ENCODE results near the gene FBN1. TPM values are rescaled to one million over a fixed set of nuclear protein-coding genes. Genes with fewer than 3 reads are reported as not detected.

The FBN1 gene
- total RNA-seq, 1 donor from 2014 or later = 54.0 TPM

GRCh38 chr15:48501208-48501607, 144.3 kb downstream of the FBN1 start:
- Mint-ChIP-seq H3K27ac (ENCODE audit: unreplicated experiment) (no peak overlapping the region), H3K36me3 (ENCODE audit: low read depth, unreplicated experiment) (no peaks in the 10 kb centered on the region), H3K4me1 (ENCODE audit: unreplicated experiment) (no peaks in the 10 kb centered on the region), H3K4me3 (ENCODE audit: unreplicated experiment) (no peak overlapping the region), H3K27me3 (ENCODE audit: unreplicated experiment) (no peaks in the 10 kb centered on the region), H3K9me3 (ENCODE audit: unreplicated experiment) (no peaks in the 10 kb centered on the region)
- no peak for TF ChIP-seq CTCF (IDR thresholded peaks at IDR 0.05; ENCODE audit: unreplicated experiment)
- no peak for DNase-seq (ENCODE audit: low spot score)

DNA sequence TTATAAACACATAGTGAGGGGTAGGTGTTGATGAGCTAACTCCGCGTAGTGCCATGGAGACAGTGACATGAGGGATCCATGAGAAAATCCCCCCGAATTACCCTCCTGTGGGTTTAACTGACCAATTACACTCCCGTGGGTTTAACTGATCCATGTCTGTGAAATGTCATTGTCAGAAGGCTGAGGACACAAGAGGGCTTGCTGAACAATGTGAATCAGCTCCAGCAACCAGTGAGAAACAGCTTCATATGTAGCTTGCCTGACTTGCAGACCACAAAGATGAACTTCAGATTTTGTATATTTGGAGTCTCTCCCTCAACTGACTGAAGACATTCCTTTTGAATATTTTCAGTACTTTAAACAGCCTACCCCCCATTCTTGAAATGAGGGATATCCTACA, 144.9 kb downstream of the FBN1 start:
- no peaks in the 10 kb centered on the region for H3K4me1 Mint-ChIP-seq (ENCODE audit: unreplicated experiment)
- no peaks in the 10 kb centered on the region for H3K36me3 Mint-ChIP-seq (ENCODE audit: low read depth, unreplicated experiment)
- DNase-seq (ENCODE audit: low spot score) = no peak
- no peak overlapping the region for H3K27ac Mint-ChIP-seq (ENCODE audit: unreplicated experiment)
- no peaks in the 10 kb centered on the region for H3K9me3 Mint-ChIP-seq (ENCODE audit: unreplicated experiment)
- no peaks in the 10 kb centered on the region for H3K27me3 Mint-ChIP-seq (ENCODE audit: unreplicated experiment)
- TF ChIP-seq CTCF (IDR thresholded peaks at IDR 0.05; ENCODE audit: unreplicated experiment) = no peak
- H3K4me3 Mint-ChIP-seq (ENCODE audit: unreplicated experiment) = no peak overlapping the region

DNA sequence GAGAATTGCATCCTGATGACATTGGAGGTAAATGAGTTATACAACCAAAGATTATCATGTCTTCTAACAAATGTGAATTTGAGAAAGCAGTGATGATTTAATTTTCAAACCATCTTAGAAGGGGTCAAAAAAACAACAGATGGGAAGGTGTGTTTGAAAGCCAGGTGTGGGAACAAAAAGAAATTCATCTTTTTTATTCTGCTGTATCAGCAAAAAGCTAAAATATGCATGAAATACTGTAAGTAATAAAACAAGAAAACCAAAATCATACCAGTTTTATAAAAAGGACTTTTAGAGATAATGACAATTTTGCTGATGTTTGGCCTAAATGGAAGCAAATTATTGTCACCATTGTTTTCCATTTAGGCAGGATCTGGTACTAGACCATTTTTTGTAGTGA, 145.5 kb downstream of the FBN1 start:
- no peak for TF ChIP-seq CTCF (IDR thresholded peaks at IDR 0.05; ENCODE audit: unreplicated experiment)
- no peak overlapping the region for H3K4me3 Mint-ChIP-seq (ENCODE audit: unreplicated experiment)
- H3K36me3 Mint-ChIP-seq (ENCODE audit: low read depth, unreplicated experiment) = no peaks in the 10 kb centered on the region
- no peak overlapping the region for H3K27ac Mint-ChIP-seq (ENCODE audit: unreplicated experiment)
- DNase-seq (ENCODE audit: low spot score) = no peak
- no peaks in the 10 kb centered on the region for H3K9me3 Mint-ChIP-seq (ENCODE audit: unreplicated experiment)
- H3K27me3 Mint-ChIP-seq (ENCODE audit: unreplicated experiment) = no peaks in the 10 kb centered on the region
- no peaks in the 10 kb centered on the region for H3K4me1 Mint-ChIP-seq (ENCODE audit: unreplicated experiment)

- TF ChIP-seq CTCF (IDR thresholded peaks at IDR 0.05; ENCODE audit: unreplicated experiment) = no peak
- Mint-ChIP-seq H3K27ac (ENCODE audit: unreplicated experiment) (no peak overlapping the region), H3K4me3 (ENCODE audit: unreplicated experiment) (no peak overlapping the region), H3K36me3 (ENCODE audit: low read depth, unreplicated experiment) (no peaks in the 10 kb centered on the region), H3K9me3 (ENCODE audit: unreplicated experiment) (no peaks in the 10 kb centered on the region), H3K4me1 (ENCODE audit: unreplicated experiment) (peaks cover 3% of the 10 kb centered on the region), H3K27me3 (ENCODE audit: unreplicated experiment) (no peaks in the 10 kb centered on the region)
- DNase-seq (ENCODE audit: low spot score) = no peak
These were observed 146.7 kb downstream of the FBN1 start for GRCh38 chr15:48498828-48499227.

- H3K9me3 Mint-ChIP-seq (ENCODE audit: unreplicated experiment) = no peaks in the 10 kb centered on the region
- no peak for TF ChIP-seq CTCF (IDR thresholded peaks at IDR 0.05; ENCODE audit: unreplicated experiment)
- no peak overlapping the region for H3K27ac Mint-ChIP-seq (ENCODE audit: unreplicated experiment)
- no peak overlapping the region for H3K4me3 Mint-ChIP-seq (ENCODE audit: unreplicated experiment)
- DNase-seq (ENCODE audit: low spot score) = no peak
- no peaks in the 10 kb centered on the region for H3K27me3 Mint-ChIP-seq (ENCODE audit: unreplicated experiment)
- H3K4me1 Mint-ChIP-seq (ENCODE audit: unreplicated experiment) = peaks cover 10% of the 10 kb centered on the region
- no peaks in the 10 kb centered on the region for H3K36me3 Mint-ChIP-seq (ENCODE audit: low read depth, unreplicated experiment)
These were observed 150.9 kb downstream of the FBN1 start for GRCh38 chr15:48494631-48495030.
